HEK293T (cell line): ENCODE results near the gene PTPN21.

Experiments
- ARNT ChIP-seq: fragments of 450-650 bp; IDR thresholded peaks from 2 replicates; pipeline ENCODE4 v1.6.1; 2017; ENCODE audit warnings: mild to moderate bottlenecking
- BHLHE40 ChIP-seq: fragments of 450-650 bp; IDR thresholded peaks from 2 replicates; pipeline ENCODE4 v1.6.1; 2016; ENCODE audit warnings: mild to moderate bottlenecking, moderate library complexity, borderline replicate concordance
- ELF4 ChIP-seq: fragments of 450-650 bp; IDR thresholded peaks from 2 replicates; pipeline ENCODE4 v1.6.1; 2017; ENCODE audit warnings: antibody characterized with exemption
- FOXM1 ChIP-seq: fragments of 450-650 bp; IDR thresholded peaks from 2 replicates; pipeline ENCODE4 v1.6.1; 2017; ENCODE audit warnings: mild to moderate bottlenecking, borderline replicate concordance

DNA sequence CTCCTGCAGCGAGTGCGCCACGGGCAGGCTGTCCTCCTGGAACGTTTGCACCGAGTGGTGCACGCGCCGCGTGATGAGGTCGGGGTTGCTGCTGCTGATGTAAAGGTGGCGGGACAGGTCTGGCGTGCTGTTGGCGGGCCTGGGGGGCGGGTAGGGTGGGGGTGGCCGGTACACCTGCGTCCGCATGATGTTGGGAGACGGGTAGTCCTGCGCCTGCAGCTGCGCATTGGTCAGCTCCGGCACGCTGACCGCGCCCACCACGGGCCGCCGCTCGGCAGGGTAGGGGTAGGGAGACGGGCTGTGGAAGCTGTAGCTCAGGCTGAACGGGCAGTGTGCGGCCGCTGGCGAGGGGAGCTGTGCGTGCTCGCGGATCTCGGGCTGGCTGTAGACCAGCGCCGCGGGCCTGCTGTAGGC, 75.2 kb downstream of the PTPN21 start:
- TF ChIP-seq BHLHE40: no peak
- TF ChIP-seq ELF4: no peak
- no peak for TF ChIP-seq FOXM1
- TF ChIP-seq ARNT: no peak
